Measurements from ENCODE around the gene TNFRSF13B.

The TNFRSF13B gene

GRCh38 chr17:16950488-16950887 lies 21.4 kb downstream of the TNFRSF13B start:
- Mint-ChIP-seq H3K4me3 (no peak overlapping the region), H3K9me3 (peaks cover 40% of the 10 kb centered on the region), H3K27ac (no peak overlapping the region), H3K36me3 (ENCODE audit: low read depth) (peaks cover 5% of the 10 kb centered on the region), H3K4me1 (peaks cover 17% of the 10 kb centered on the region), H3K27me3 (ENCODE audit: low read depth, poor library complexity) (peaks cover 14% of the 10 kb centered on the region)
- TF ChIP-seq CTCF (IDR thresholded peaks at IDR 0.05) = no peak
- no peak for DNase-seq

- Mint-ChIP-seq H3K36me3 (ENCODE audit: low read depth) (peaks cover 5% of the 10 kb centered on the region), H3K9me3 (peaks cover 34% of the 10 kb centered on the region), H3K27me3 (ENCODE audit: low read depth, poor library complexity) (peaks cover 25% of the 10 kb centered on the region), H3K4me1 (peaks cover 6% of the 10 kb centered on the region), H3K4me3 (no peak overlapping the region), H3K27ac (no peak overlapping the region)
- no peak for DNase-seq
- TF ChIP-seq CTCF (IDR thresholded peaks at IDR 0.05) = no peak
Measured at GRCh38 chr17:16948587-16949376, 23.1 kb downstream of the TNFRSF13B start.

GRCh38 chr17:16947470-16947869 lies 24.4 kb downstream of the TNFRSF13B start:
- no peak for DNase-seq
- Mint-ChIP-seq H3K27ac (no peak overlapping the region), H3K27me3 (ENCODE audit: low read depth, poor library complexity) (peaks cover 25% of the 10 kb centered on the region), H3K4me3 (no peak overlapping the region), H3K36me3 (ENCODE audit: low read depth) (peaks cover 5% of the 10 kb centered on the region), H3K9me3 (peaks cover 34% of the 10 kb centered on the region), H3K4me1 (peaks cover 6% of the 10 kb centered on the region)
- no peak for TF ChIP-seq CTCF (IDR thresholded peaks at IDR 0.05)

GRCh38 chr17:16945663-16946218 lies 26.2 kb downstream of the TNFRSF13B start:
- Mint-ChIP-seq H3K4me1 (peaks cover 6% of the 10 kb centered on the region), H3K27me3 (ENCODE audit: low read depth, poor library complexity) (peaks cover 31% of the 10 kb centered on the region), H3K4me3 (no peak overlapping the region), H3K36me3 (ENCODE audit: low read depth) (peaks cover 5% of the 10 kb centered on the region), H3K27ac (no peak overlapping the region), H3K9me3 (peaks cover 29% of the 10 kb centered on the region)
- no peak for TF ChIP-seq CTCF (IDR thresholded peaks at IDR 0.05)
- no peak for DNase-seq

GRCh38 chr17:16945136-16945482 lies 26.8 kb downstream of the TNFRSF13B start:
- H3K9me3 Mint-ChIP-seq = peaks cover 24% of the 10 kb centered on the region
- no peak overlapping the region for H3K4me3 Mint-ChIP-seq
- H3K36me3 Mint-ChIP-seq (ENCODE audit: low read depth) = peaks cover 5% of the 10 kb centered on the region

More at GRCh38 chr17:16945136-16945482, 26.8 kb downstream of the TNFRSF13B start:
- no peak overlapping the region for H3K27ac Mint-ChIP-seq
- H3K27me3 Mint-ChIP-seq (ENCODE audit: low read depth, poor library complexity) = peaks cover 31% of the 10 kb centered on the region
- DNase-seq = no peak
- H3K4me1 Mint-ChIP-seq = peaks cover 12% of the 10 kb centered on the region
- TF ChIP-seq CTCF (IDR thresholded peaks at IDR 0.05) = no peak
